Lower lobe of right lung (tissue), 2 donors: ENCODE data around the gene RALB. TPM values are rescaled to one million over a fixed set of nuclear protein-coding genes. Genes with fewer than 3 reads are reported as not detected.

Experiments
- ATAC-seq, 2 donors: fragments of 200-7000 bp; cut with Tn5 transposase; one replicate each; pipeline ENCODE4 v1.9.1; 2020 to 2022; ENCODE audit warnings: mild to moderate bottlenecking in 2 of 2, moderate library complexity in 2 of 2
- DNase-seq: peaks from one replicate; pipeline ENCODE4 v3.0.0-alpha.2; 2020
- H3K27ac ChIP-seq: fragments of 200-600 bp; one replicate; pipeline ENCODE4 v1.8.0; 2022
- H3K27me3 ChIP-seq: fragments of 200-600 bp; one replicate; pipeline ENCODE4 v1.8.0; 2022; ENCODE audit warnings: low read depth
- H3K36me3 ChIP-seq: fragments of 200-600 bp; one replicate; pipeline ENCODE4 v1.8.0; 2022; ENCODE audit warnings: mild to moderate bottlenecking
- H3K4me1 ChIP-seq: fragments of 200-600 bp; one replicate; pipeline ENCODE4 v1.8.0; 2022
- H3K4me3 ChIP-seq: fragments of 200-600 bp; one replicate; pipeline ENCODE4 v1.8.0; 2022; ENCODE audit warnings: mild to moderate bottlenecking
- H3K9me3 ChIP-seq: fragments of 200-600 bp; one replicate; pipeline ENCODE4 v1.8.0; 2022
- intact Hi-C: fragments of 100-400 bp; cut with DNase I; formaldehyde crosslinking; loops from one replicate; pipeline ENCODE4 v1.11.0; 2022
- total RNA-seq: library from RNA; stranded (reverse); fragmentation: NEBNext Ultra II Directional; extraction: Animal tissue kit (Norgen Biotek cat#: 25700); gene quantifications from one replicate; pipeline ENCODE4 v1.2.1, GENCODE V29; 2021
- TF ChIP-seq, protein P1 (sequence below): fragments of 200-600 bp; IDR thresholded peaks from one replicate; pipeline ENCODE4 v1.8.0; 2022; ENCODE audit warnings: antibody characterized with exemption, mild to moderate bottlenecking
- donor health status: DM: no; HTN: yes; CAD: no; lungs with severe emphysema.

The RALB gene
- total RNA-seq, 1 donor from 2014 or later: 65.8 TPM

DNA sequence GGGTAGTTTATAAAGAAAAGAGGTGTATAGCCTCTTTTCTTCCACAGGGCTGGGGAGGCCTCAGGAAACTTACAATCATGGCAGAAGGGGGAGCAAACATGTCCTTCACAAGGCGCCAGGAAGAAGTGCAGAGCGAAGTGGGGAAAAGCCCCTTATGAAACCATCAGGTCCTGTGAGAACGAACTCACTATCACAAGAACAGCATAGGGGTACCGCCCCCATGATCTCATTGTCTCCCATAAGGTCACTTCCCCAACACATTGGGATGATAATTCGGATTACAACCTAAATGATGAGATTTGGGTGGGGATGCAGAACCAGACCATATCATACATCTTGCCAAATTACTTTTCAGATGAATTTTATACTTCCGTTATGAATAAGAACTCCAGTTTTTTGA, 32.4 kb downstream of the RALB start:
- ATAC-seq (no peak), DNase-seq (no peak)
- Histone ChIP-seq H3K27me3 (no peaks in the 10 kb centered on the region), H3K4me1 (peaks cover 17% of the 10 kb centered on the region), H3K36me3 (peaks cover 34% of the 10 kb centered on the region), H3K9me3 (no peaks in the 10 kb centered on the region), H3K27ac (no peak overlapping the region), H3K4me3 (no peak overlapping the region)
- intact Hi-C loops: no loop called here
- TF ChIP-seq, protein P1, sequence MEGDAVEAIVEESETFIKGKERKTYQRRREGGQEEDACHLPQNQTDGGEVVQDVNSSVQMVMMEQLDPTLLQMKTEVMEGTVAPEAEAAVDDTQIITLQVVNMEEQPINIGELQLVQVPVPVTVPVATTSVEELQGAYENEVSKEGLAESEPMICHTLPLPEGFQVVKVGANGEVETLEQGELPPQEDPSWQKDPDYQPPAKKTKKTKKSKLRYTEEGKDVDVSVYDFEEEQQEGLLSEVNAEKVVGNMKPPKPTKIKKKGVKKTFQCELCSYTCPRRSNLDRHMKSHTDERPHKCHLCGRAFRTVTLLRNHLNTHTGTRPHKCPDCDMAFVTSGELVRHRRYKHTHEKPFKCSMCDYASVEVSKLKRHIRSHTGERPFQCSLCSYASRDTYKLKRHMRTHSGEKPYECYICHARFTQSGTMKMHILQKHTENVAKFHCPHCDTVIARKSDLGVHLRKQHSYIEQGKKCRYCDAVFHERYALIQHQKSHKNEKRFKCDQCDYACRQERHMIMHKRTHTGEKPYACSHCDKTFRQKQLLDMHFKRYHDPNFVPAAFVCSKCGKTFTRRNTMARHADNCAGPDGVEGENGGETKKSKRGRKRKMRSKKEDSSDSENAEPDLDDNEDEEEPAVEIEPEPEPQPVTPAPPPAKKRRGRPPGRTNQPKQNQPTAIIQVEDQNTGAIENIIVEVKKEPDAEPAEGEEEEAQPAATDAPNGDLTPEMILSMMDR: no peak

GRCh38 chr2:120287183-120288015, 34.7 kb downstream of the RALB start:
- Histone ChIP-seq H3K27me3 (no peaks in the 10 kb centered on the region), H3K4me1 (peaks cover 17% of the 10 kb centered on the region), H3K36me3 (peaks cover 41% of the 10 kb centered on the region), H3K9me3 (no peaks in the 10 kb centered on the region), H3K27ac (peak overlapping the region; percentile 25), H3K4me3 (no peak overlapping the region)
- intact Hi-C loops: no loop called here
- ATAC-seq (peak; percentile 83 to 92), DNase-seq (no peak)
- TF ChIP-seq, protein P1: no peak

DNA sequence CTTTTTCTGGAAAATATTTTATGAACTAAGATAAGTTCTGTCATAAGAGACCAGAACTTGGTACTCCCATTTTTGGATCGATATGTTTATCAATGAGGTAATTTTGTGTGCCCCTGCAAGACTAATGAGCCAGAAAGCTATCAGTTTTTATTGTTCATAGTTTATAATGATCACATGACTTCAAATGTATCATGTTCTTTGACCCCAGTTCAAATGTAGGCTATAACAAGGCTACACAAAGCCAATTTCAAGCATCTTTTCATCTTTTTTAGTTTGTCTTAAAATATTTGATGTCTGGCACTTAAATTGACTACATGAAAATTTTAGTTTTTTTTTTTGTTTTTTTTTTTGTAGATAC, 35.3 kb downstream of the RALB start:
- Histone ChIP-seq H3K4me1 (peaks cover 17% of the 10 kb centered on the region), H3K27ac (no peak overlapping the region), H3K4me3 (no peak overlapping the region), H3K9me3 (no peaks in the 10 kb centered on the region), H3K27me3 (no peaks in the 10 kb centered on the region), H3K36me3 (peaks cover 43% of the 10 kb centered on the region)
- DNase-seq (no peak), ATAC-seq (no peak)
- TF ChIP-seq, protein P1: no peak
- intact Hi-C loops: no loop called here

DNA sequence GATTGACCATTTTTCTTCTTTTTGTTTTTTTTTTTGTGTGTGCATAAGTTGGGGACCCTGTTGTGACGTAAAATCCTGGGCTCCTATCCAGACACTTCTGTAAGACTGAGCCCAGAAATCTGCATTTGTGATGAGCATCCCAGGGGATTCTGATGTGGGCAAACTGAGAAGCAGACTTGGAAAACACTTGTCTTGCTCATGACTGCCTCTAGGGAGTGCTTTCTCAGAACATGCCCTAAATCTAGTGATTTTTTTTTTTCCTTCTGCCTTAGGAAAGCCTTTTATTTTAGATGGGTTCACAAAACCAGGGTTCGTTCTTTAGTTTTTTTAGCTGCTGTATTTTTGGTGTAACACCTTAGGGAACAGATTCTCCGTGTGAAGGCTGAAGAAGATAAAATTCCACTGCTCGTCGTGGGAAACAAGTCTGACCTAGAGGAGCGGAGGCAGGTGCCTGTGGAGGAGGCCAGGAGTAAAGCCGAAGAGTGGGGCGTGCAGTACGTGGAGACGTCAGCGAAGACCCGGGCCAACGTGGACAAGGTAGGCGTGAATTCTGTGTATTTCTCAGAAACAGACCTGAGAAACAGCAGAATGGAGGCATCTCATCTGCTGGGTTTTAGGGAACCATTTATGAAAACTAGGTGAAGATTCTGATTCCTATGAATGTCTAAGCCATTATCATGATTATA, 36.7 kb downstream of the RALB start:
- peaks cover 57% of the 10 kb centered on the region for H3K36me3 ChIP-seq
- H3K27me3 ChIP-seq: no peaks in the 10 kb centered on the region
- peaks cover 17% of the 10 kb centered on the region for H3K4me1 ChIP-seq
- intact Hi-C loops: no loop called here
- no peak for ATAC-seq
- no peak for DNase-seq
- TF ChIP-seq, protein P1: no peak
- no peak overlapping the region for H3K4me3 ChIP-seq
- H3K27ac ChIP-seq: no peak overlapping the region
- no peaks in the 10 kb centered on the region for H3K9me3 ChIP-seq

DNA sequence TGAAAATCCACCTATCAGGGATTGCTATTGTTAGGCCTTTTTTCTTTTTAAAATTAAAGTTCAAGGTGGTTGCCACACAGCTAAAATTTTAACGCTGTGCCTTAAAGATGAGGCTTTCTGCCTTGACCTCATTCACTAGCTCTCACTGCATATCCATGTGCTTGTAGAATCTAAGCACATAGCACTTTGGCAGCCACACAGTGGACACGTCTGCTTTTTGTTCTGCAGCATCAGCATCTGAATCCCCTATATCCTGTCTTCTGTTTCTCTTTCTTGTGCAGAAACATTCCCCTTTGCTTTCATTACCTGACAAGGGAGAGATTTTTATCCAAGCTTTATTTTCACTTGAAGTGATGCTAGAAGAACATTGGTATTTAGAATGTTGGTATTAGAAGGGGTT, 38.1 kb downstream of the RALB start:
- no peak overlapping the region for H3K27ac ChIP-seq
- intact Hi-C loops: no loop called here
- H3K36me3 ChIP-seq: peaks cover 68% of the 10 kb centered on the region
- no peaks in the 10 kb centered on the region for H3K27me3 ChIP-seq
- H3K4me3 ChIP-seq: no peak overlapping the region
- DNase-seq (no peak), ATAC-seq (no peak)
- TF ChIP-seq, protein P1: no peak
- H3K4me1 ChIP-seq: peaks cover 17% of the 10 kb centered on the region
- H3K9me3 ChIP-seq: no peaks in the 10 kb centered on the region
